NCI-H82 treated with DMSO at 0.1 percent for 48 hours (cell line): ENCODE measurements around the gene DUS3L.

Experiments used
- DNase-seq: peaks from one replicate; lab custom pipeline; 2025; ENCODE audit not compliant: unreplicated experiment; lab: John Stamatoyannopoulos, UW

DUS3L gene

GRCh38 chr19:5790559-5791520 is at the start of gene DUS3L:
Gene DUS3L (minus strand): TSS chr19:5791163. CDS start chr19:5791141, 22 bp downstream.
- peak; percentile 66 for DNase-seq

GRCh38 chr19:5839065-5840017 is 48.4 kb upstream of the DUS3L start, which contains the start of gene FUT6:
Gene FUT6 (minus strand): TSS chr19:5839702. CDS start chr19:5832567, 7,135 bp downstream.
- DNase-seq, result no peak

GRCh38 chr19:5838353-5839064 is 47.5 kb upstream of the DUS3L start:
- no peak for DNase-seq

GRCh38 chr19:5837761-5838352 is 46.9 kb upstream of the DUS3L start:
- DNase-seq, result no peak

- DNase-seq, result no peak
Measured at GRCh38 chr19:5832527-5833216, 41.7 kb upstream of the DUS3L start.

- DNase-seq, result no peak
Measured at GRCh38 chr19:5832061-5832460, 41.1 kb upstream of the DUS3L start.

- DNase-seq, result no peak
Measured at GRCh38 chr19:5831159-5831558, 40.2 kb upstream of the DUS3L start.

GRCh38 chr19:5829567-5830310 is 38.8 kb upstream of the DUS3L start:
- DNase-seq, result no peak

- no peak for DNase-seq
Measured at GRCh38 chr19:5828661-5829566, 38.0 kb upstream of the DUS3L start.

GRCh38 chr19:5827891-5828660 is 37.1 kb upstream of the DUS3L start:
- DNase-seq, result peak; percentile 90

GRCh38 chr19:5827342-5827890 is 36.5 kb upstream of the DUS3L start:
- no peak for DNase-seq

- peak; percentile 48 for DNase-seq
Measured at GRCh38 chr19:5826531-5827341, 35.8 kb upstream of the DUS3L start.

- DNase-seq, result no peak
Measured at GRCh38 chr19:5825178-5825577, 34.2 kb upstream of the DUS3L start.

GRCh38 chr19:5824751-5825150 is 33.8 kb upstream of the DUS3L start:
- peak; percentile 67 for DNase-seq

GRCh38 chr19:5823579-5824281 is 32.8 kb upstream of the DUS3L start:
- no peak for DNase-seq
